Esophagus (tissue), 2 donors: ENCODE data around the gene DPP10. TPM values are rescaled to one million over a fixed set of nuclear protein-coding genes. Genes with fewer than 3 reads are reported as not detected.
"Not testable (repeated sequence)": the region's sequence is repeated elsewhere in the genome, so short reads cannot be mapped to it uniquely, and the experiment has no call there.

Experiments
- H3K27ac ChIP-seq, 2 donors: one replicate each; pipeline ENCODE4 v1.5.1; 2013; ENCODE audit warnings: low read depth in 2 of 2, mild to moderate bottlenecking in 2 of 2, inconsistent platforms in 1 of 2, low read length in 1 of 2, moderate library complexity in 1 of 2
- H3K27me3 ChIP-seq, 2 donors: one replicate each; pipeline ENCODE4 v1.6.1; 2013; ENCODE audit warnings: low read length in 2 of 2, control low read depth in 1 of 2, mild to moderate bottlenecking in 1 of 2; ENCODE audit not compliant: insufficient read depth in 2 of 2, control insufficient read depth in 1 of 2
- H3K36me3 ChIP-seq, 2 donors: one replicate each; pipeline ENCODE4 v1.6.1; 2013; ENCODE audit warnings: low read length in 1 of 2; ENCODE audit not compliant: control insufficient read depth in 2 of 2, insufficient read depth in 2 of 2
- H3K4me1 ChIP-seq, 2 donors: one replicate each; pipeline ENCODE4 v1.6.1; 2013; ENCODE audit warnings: low read length in 1 of 2; ENCODE audit not compliant: control insufficient read depth in 2 of 2, insufficient read depth in 2 of 2
- H3K4me3 ChIP-seq, 2 donors: one replicate each; pipeline ENCODE4 v1.5.1; 2013; ENCODE audit warnings: low read length in 2 of 2, mild to moderate bottlenecking in 2 of 2, low read depth in 1 of 2, moderate library complexity in 1 of 2
- H3K9me3 ChIP-seq, 2 donors: one replicate each; pipeline ENCODE4 v1.6.1; 2013; ENCODE audit warnings: mild to moderate bottlenecking in 2 of 2, low read depth in 1 of 2, low read length in 1 of 2, moderate library complexity in 1 of 2; ENCODE audit not compliant: control insufficient read depth in 2 of 2, insufficient read depth in 1 of 2
- WGBS, 2 donors: extraction: QIAGEN DNeasy Blood & Tissue Kit; methylation state at CpG; one replicate each; pipeline ENCODE4 v1.1.7; 2013; 5-methylcytosine and 5-hydroxymethylcytosine counted together
- polyA plus RNA-seq, 2 donors: library from polyadenylated mRNA; stranded (reverse); fragments of 200-250 nt; gene quantifications; one replicate each; pipeline ENCODE4 v1.2.3, GENCODE V29; 2013
- donor health status: healthy with polysubstance abuse.
- donor health status: Bipolar disorder and iron deficiency.

Gene DPP10
- polyA plus RNA-seq, 2 donors, result 0.02 to 0.13 TPM

DNA sequence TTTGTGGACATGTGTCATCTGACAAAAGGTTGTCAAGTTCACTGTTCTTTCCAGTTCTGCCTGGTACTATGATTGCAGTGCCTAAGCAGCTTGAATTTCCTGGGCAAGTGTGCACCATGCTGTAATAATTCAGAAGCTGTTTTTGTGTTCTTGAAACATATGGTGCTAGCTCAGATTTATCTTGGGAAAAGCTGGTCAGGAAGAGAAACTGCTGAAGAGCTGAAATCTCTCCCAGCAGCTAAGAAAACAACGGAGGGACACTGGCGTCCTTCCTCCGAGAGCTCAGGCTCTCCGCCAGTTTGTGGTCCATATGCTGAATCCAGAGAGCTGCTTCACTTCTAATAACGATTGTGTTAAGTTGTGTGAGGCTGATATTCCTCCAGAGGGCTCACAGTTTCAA lies 642.0 kb downstream of the DPP10 start:
- Histone ChIP-seq H3K4me1 (no peaks in the 10 kb centered on the region), H3K4me3 (no peak overlapping the region), H3K36me3 (no peaks in the 10 kb centered on the region), H3K27me3 (no peaks in the 10 kb centered on the region), H3K27ac (no peak overlapping the region), H3K9me3 (no peaks in the 10 kb centered on the region)
- WGBS, 2 donors, result 58 to 64% methylated on average over 5 of the region's 5 CpGs

DNA sequence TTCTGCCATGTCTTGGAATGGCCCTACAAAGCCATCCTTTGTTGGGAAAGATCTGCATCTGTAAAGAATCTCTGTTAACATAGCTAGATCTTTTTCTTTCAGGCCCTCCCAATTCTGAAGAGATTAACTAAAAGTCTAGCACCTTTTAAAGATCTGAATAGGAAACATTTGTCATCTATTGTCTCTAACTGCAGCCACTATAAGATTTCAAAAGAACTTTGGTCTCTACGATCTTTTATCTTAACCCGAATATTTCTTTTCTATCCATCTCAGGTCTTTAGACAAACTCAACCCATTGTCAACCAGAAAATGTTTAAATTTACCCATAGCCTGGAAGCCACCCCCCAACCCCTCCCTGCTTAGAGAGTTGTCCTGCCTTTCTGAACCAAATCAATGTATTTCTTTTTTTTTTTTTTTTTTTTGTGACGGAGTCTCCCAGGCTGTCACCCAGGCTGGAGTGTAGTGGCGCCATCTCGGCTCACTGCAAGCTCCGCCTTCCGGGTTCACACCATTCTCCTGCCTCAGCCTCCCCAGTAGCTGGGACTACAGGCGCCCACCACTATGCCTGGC lies 643.7 kb downstream of the DPP10 start:
- H3K27ac ChIP-seq, H3K27me3 ChIP-seq, H3K9me3 ChIP-seq, H3K4me1 ChIP-seq, H3K36me3 ChIP-seq, H3K4me3 ChIP-seq: not testable (repeated sequence)
- 76 to 83% methylated on average over 8 of the region's 8 CpGs for WGBS, 2 donors

DNA sequence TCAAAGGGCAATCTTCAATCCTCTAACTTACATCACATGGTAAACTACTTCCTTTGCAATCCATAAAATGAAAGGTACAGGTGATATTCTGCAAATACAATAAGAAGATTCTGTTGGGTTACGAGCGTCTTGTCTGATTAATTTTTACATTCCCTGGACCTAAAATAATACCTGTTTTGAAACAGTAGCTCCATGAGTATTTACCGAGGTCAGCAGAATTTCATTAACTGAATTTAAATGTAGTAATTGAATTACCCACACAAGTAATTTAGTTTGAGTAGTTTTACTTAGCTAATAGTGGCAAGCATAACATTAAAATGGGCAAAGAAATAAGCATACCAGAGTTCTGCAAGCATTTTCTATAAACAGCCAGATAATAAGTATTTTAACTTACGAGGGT lies 652.0 kb downstream of the DPP10 start:
- Histone ChIP-seq H3K9me3 (no peaks in the 10 kb centered on the region), H3K4me1 (no peaks in the 10 kb centered on the region), H3K27ac (no peak overlapping the region), H3K4me3 (no peak overlapping the region), H3K36me3 (no peaks in the 10 kb centered on the region), H3K27me3 (no peaks in the 10 kb centered on the region)
- 82 to 83% methylated on average over 4 of the region's 4 CpGs for WGBS, 2 donors

- H3K36me3 ChIP-seq, result no peaks in the 10 kb centered on the region
- H3K9me3 ChIP-seq, result no peaks in the 10 kb centered on the region
- no peaks in the 10 kb centered on the region for H3K27me3 ChIP-seq
- no peak overlapping the region for H3K27ac ChIP-seq
- no peaks in the 10 kb centered on the region for H3K4me1 ChIP-seq
- no peak overlapping the region for H3K4me3 ChIP-seq
These were observed 663.5 kb downstream of the DPP10 start for GRCh38 chr2:115105966-115106365.

GRCh38 chr2:115115135-115115534 lies 672.7 kb downstream of the DPP10 start:
- no peak overlapping the region for H3K4me3 ChIP-seq
- no peaks in the 10 kb centered on the region for H3K9me3 ChIP-seq
- no peaks in the 10 kb centered on the region for H3K4me1 ChIP-seq
- H3K27ac ChIP-seq, result no peak overlapping the region
- WGBS, 2 donors, result 43 to 64% methylated on average over 2 of the region's 2 CpGs
- H3K36me3 ChIP-seq, result no peaks in the 10 kb centered on the region
- no peaks in the 10 kb centered on the region for H3K27me3 ChIP-seq

- H3K27ac ChIP-seq, result no peak overlapping the region
- no peaks in the 10 kb centered on the region for H3K9me3 ChIP-seq
- no peak overlapping the region for H3K4me3 ChIP-seq
- no peaks in the 10 kb centered on the region for H3K4me1 ChIP-seq
- no peaks in the 10 kb centered on the region for H3K27me3 ChIP-seq
- WGBS, 2 donors, result 75 to 78% methylated on average over 2 of the region's 2 CpGs
- H3K36me3 ChIP-seq, result no peaks in the 10 kb centered on the region
These were observed 675.9 kb downstream of the DPP10 start for GRCh38 chr2:115118306-115118705.

GRCh38 chr2:115119086-115119485 lies 676.6 kb downstream of the DPP10 start:
- Histone ChIP-seq H3K27ac (no peak overlapping the region), H3K4me3 (no peak overlapping the region), H3K9me3 (no peaks in the 10 kb centered on the region), H3K27me3 (no peaks in the 10 kb centered on the region), H3K36me3 (no peaks in the 10 kb centered on the region), H3K4me1 (no peaks in the 10 kb centered on the region)
- 23 to 32% methylated on average over 1 of the region's 1 CpG for WGBS, 2 donors

GRCh38 chr2:115122701-115123100 lies 680.3 kb downstream of the DPP10 start:
- H3K36me3 ChIP-seq, result no peaks in the 10 kb centered on the region
- H3K9me3 ChIP-seq, result no peaks in the 10 kb centered on the region
- H3K27me3 ChIP-seq, result no peaks in the 10 kb centered on the region
- no peak overlapping the region for H3K27ac ChIP-seq
- no peak overlapping the region for H3K4me3 ChIP-seq
- no peaks in the 10 kb centered on the region for H3K4me1 ChIP-seq
- 75 to 83% methylated on average over 2 of the region's 2 CpGs for whole genome bisulfite sequencing, 2 donors

DNA sequence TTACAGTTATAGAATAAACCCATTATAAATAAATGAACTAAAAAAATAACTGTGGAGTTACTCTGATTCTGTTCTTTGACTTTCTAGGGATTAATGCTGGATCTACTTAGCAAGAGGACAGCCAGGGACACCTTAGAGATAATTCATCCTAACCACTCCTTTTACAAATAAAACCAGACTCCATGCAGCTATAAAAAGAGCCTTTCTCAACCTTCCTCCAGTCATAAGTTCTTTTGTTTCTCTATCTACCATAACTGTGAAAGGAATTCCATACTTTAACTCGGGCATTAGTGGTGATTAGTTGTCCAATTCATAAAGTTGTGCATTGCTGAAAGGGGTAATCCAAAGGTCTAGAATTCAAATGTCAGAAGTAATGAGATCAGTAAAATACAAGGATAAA lies 682.4 kb downstream of the DPP10 start:
- H3K27ac ChIP-seq, result no peak overlapping the region
- H3K4me1 ChIP-seq, result no peaks in the 10 kb centered on the region
- WGBS, 2 donors, result 27 to 54% methylated on average over 1 of the region's 1 CpG
- H3K4me3 ChIP-seq, result no peak overlapping the region
- no peaks in the 10 kb centered on the region for H3K9me3 ChIP-seq
- H3K36me3 ChIP-seq, result no peaks in the 10 kb centered on the region
- H3K27me3 ChIP-seq, result no peaks in the 10 kb centered on the region

DNA sequence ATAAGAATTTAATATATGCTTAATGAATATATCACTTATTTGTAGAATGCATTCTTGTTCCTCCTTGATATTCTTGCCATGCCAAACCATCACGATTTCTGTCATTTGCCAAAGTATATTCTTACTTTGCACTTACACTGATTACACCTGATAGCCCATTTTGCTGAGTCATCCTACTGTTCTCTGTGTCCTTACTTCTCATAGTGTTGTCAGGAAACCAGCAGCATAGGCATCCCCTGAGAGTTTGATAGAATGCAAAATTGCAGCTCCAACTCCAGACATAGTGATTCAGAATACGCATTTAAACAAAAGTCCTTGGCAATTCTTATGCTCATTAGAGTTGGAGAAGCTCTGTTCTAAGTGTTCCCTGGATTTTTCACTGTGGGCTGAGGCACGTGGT lies 687.1 kb downstream of the DPP10 start:
- Histone ChIP-seq H3K4me1 (no peaks in the 10 kb centered on the region), H3K27ac (no peak overlapping the region), H3K36me3 (no peaks in the 10 kb centered on the region), H3K27me3 (no peaks in the 10 kb centered on the region), H3K4me3 (no peak overlapping the region), H3K9me3 (no peaks in the 10 kb centered on the region)
- 79 to 81% methylated on average over 3 of the region's 3 CpGs for WGBS, 2 donors
